Loucy (cell line): Measurements from ENCODE around the gene PRND.

ENCODE experiments used
- EZH2phosphoT487 ChIP-seq: fragments of 200-600 bp; IDR thresholded peaks from 2 replicates; pipeline ENCODE4 v1.6.1; 2018; ENCODE audit warnings: antibody characterized with exemption, mild to moderate bottlenecking, moderate library complexity, borderline replicate concordance
- TF ChIP-seq, protein P1 (sequence below): fragments of 200-600 bp; sonication (generic); conservative IDR thresholded peaks from 2 replicates; pipeline ENCODE4 v1.5.1; 2014; ENCODE audit warnings: mild to moderate bottlenecking, antibody characterized with exemption, low read length

DNA sequence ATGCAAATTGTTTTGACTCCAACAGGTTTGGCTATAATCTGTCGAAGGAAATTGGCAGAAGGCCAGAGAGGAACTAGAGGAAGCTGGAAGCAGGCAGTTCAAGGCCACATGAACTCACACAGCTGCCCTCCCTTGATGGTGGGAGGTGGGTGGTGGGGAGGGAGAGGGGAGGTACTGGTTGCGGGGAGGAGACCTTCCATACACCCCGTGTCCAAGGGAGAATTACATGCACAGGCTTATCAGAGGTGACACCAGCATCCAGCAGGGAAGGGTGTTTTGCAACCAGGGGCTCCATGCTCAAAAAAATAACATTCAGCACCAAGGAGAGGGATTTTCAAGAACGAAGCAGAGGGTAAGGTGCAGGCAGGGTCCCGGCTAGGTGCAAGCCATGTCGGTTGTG, 9.1 kb downstream of the PRND start:
- TF ChIP-seq, protein P1, sequence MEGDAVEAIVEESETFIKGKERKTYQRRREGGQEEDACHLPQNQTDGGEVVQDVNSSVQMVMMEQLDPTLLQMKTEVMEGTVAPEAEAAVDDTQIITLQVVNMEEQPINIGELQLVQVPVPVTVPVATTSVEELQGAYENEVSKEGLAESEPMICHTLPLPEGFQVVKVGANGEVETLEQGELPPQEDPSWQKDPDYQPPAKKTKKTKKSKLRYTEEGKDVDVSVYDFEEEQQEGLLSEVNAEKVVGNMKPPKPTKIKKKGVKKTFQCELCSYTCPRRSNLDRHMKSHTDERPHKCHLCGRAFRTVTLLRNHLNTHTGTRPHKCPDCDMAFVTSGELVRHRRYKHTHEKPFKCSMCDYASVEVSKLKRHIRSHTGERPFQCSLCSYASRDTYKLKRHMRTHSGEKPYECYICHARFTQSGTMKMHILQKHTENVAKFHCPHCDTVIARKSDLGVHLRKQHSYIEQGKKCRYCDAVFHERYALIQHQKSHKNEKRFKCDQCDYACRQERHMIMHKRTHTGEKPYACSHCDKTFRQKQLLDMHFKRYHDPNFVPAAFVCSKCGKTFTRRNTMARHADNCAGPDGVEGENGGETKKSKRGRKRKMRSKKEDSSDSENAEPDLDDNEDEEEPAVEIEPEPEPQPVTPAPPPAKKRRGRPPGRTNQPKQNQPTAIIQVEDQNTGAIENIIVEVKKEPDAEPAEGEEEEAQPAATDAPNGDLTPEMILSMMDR = no peak
- no peak for TF ChIP-seq EZH2phosphoT487
